Lower lobe of right lung (tissue), 2 donors: Measurements from ENCODE around the gene TMEM63A. TPM values are rescaled to one million over a fixed set of nuclear protein-coding genes. Genes with fewer than 3 reads are reported as not detected.
A peak's percentile ranks its signal among the peaks of the same experiment; 100 is the strongest.

Source experiments
- ATAC-seq, 2 donors: fragments of 200-7000 bp; cut with Tn5 transposase; one replicate each; pipeline ENCODE4 v1.9.1; 2020 to 2022; ENCODE audit warnings: mild to moderate bottlenecking in 2 of 2, moderate library complexity in 2 of 2
- DNase-seq: peaks from one replicate; pipeline ENCODE4 v3.0.0-alpha.2; 2020
- H3K27ac ChIP-seq: fragments of 200-600 bp; one replicate; pipeline ENCODE4 v1.8.0; 2022
- H3K27me3 ChIP-seq: fragments of 200-600 bp; one replicate; pipeline ENCODE4 v1.8.0; 2022; ENCODE audit warnings: low read depth
- H3K36me3 ChIP-seq: fragments of 200-600 bp; one replicate; pipeline ENCODE4 v1.8.0; 2022; ENCODE audit warnings: mild to moderate bottlenecking
- H3K4me1 ChIP-seq: fragments of 200-600 bp; one replicate; pipeline ENCODE4 v1.8.0; 2022
- H3K4me3 ChIP-seq: fragments of 200-600 bp; one replicate; pipeline ENCODE4 v1.8.0; 2022; ENCODE audit warnings: mild to moderate bottlenecking
- H3K9me3 ChIP-seq: fragments of 200-600 bp; one replicate; pipeline ENCODE4 v1.8.0; 2022
- intact Hi-C: fragments of 100-400 bp; cut with DNase I; formaldehyde crosslinking; loops from one replicate; pipeline ENCODE4 v1.11.0; 2022
- total RNA-seq: library from RNA; stranded (reverse); fragmentation: NEBNext Ultra II Directional; extraction: Animal tissue kit (Norgen Biotek cat#: 25700); gene quantifications from one replicate; pipeline ENCODE4 v1.2.1, GENCODE V29; 2021
- TF ChIP-seq, protein P1 (sequence below): fragments of 200-600 bp; IDR thresholded peaks from one replicate; pipeline ENCODE4 v1.8.0; 2022; ENCODE audit warnings: antibody characterized with exemption, mild to moderate bottlenecking
- donor health status: DM: no; HTN: yes; CAD: no; lungs with severe emphysema.

The TMEM63A gene
- total RNA-seq, 1 donor from 2014 or later: 141 TPM

DNA sequence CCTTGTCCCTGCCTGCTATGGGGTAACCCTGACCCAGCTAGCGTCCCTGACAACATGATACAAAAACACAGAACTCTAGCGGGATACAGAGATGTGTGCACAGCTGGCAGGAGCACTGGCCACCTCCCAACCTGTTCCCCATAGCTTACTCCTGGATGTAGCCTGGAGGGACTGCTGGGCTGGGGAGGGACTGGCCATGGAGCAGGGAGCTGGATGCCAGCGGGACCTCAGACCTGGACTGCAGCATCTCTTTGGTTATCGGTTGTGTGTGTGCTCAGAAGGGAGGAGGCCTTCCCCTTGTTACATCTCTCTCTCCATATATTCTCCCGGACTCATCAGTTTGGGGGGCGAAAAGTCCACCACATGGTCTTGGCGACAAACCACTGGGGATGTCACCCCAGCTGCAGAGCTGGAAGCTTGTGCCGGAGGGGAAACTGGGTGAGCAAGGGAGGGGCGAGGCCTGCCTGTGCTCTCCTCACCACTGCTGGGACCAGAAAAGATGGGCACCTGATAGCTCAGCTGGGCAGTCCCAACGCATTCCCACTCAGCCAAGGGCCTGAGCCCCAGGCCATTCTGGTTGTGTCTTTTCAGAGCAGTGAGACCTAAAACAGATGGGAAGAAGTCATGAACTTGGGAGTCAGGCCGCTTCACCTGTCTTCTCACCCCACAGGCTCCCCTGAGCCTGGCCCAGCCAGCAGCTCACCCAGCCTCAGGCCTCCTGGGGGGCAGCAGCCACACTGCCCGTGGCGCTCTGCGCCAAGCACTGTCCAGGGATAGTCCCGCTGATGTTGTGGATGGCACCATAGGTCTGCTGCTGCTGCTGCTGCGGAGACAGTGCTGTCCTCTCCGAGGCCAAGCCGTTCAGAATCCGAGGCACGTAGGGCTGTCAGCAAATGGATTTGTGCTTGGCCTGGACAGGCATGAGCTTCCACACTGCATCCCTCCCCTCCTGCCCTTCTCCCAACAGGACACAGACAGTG is 35.6 kb downstream of the TMEM63A start:
- Histone ChIP-seq H3K36me3 (peaks cover 99% of the 10 kb centered on the region), H3K27me3 (no peaks in the 10 kb centered on the region), H3K4me3 (no peak overlapping the region), H3K4me1 (peaks cover 22% of the 10 kb centered on the region), H3K27ac (no peak overlapping the region), H3K9me3 (no peaks in the 10 kb centered on the region)
- DNase-seq (no peak), ATAC-seq (no peak)
- TF ChIP-seq, protein P1, sequence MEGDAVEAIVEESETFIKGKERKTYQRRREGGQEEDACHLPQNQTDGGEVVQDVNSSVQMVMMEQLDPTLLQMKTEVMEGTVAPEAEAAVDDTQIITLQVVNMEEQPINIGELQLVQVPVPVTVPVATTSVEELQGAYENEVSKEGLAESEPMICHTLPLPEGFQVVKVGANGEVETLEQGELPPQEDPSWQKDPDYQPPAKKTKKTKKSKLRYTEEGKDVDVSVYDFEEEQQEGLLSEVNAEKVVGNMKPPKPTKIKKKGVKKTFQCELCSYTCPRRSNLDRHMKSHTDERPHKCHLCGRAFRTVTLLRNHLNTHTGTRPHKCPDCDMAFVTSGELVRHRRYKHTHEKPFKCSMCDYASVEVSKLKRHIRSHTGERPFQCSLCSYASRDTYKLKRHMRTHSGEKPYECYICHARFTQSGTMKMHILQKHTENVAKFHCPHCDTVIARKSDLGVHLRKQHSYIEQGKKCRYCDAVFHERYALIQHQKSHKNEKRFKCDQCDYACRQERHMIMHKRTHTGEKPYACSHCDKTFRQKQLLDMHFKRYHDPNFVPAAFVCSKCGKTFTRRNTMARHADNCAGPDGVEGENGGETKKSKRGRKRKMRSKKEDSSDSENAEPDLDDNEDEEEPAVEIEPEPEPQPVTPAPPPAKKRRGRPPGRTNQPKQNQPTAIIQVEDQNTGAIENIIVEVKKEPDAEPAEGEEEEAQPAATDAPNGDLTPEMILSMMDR: no peak
- intact Hi-C loops: no loop called here

DNA sequence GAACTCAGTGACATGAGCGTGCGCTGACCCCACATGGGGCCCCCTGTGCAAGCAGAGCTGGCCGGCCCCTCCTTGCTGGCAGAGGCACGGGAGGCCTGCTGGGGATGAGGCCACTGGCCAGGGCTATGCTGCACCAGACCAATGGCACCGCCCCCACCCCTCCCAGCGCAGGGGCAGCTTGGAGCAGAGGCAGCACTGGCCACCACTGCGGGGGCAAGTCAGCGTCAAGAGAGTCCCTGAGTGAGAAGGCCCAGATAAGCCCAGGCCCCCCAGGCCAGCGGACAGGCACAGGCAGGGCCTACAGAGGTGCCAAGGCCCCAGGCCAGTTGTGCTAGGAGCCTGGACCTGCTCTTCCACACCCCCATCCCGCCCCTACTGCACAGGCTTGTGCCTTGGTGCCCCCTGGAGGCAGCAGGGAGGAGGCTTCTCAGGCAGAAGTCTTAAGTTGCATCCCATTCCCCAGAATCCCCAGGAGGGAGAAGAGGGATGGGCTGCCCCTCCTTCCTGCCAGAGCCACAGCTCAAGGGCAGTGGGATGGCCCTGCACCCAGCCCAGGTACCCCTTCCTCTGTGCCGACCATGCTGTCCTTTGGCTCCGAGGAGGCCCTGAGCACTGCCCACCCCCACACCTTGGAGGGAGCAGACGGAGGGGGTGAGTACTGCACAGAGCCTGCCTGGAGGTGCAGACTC is 36.5 kb downstream of the TMEM63A start:
- TF ChIP-seq, protein P1: peak; percentile 69
- Histone ChIP-seq H3K36me3 (peaks cover 100% of the 10 kb centered on the region), H3K4me3 (no peak overlapping the region), H3K27me3 (no peaks in the 10 kb centered on the region), H3K27ac (peak overlapping the region; percentile 36), H3K9me3 (no peaks in the 10 kb centered on the region), H3K4me1 (peaks cover 16% of the 10 kb centered on the region)
- intact Hi-C loops: no loop called here
- peak; percentile 77 for DNase-seq
- peak; percentile 69 to 79 for ATAC-seq

DNA sequence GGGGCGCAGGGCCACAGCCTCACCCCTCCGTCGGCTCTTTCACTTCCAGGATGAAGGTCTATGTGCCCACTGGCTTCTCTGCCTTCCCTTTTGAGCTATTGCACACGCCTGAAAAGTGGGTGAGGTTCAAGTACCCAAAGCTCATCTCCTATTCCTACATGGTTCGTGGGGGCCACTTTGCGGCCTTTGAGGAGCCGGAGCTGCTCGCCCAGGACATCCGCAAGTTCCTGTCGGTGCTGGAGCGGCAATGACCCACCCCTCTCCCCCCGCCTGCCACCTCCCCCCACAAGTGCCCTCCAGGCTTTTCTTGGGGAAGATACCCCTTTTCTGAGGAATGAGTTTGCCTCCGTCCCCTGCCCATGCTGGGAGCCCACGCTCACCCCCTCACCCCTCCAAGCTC is 37.1 kb downstream of the TMEM63A start:
- ATAC-seq (no peak), DNase-seq (peak; percentile 38)
- no peak overlapping the region for H3K27ac ChIP-seq
- no peaks in the 10 kb centered on the region for H3K27me3 ChIP-seq
- peaks cover 100% of the 10 kb centered on the region for H3K36me3 ChIP-seq
- TF ChIP-seq, protein P1: no peak
- H3K4me3 ChIP-seq: no peak overlapping the region
- intact Hi-C loops: no loop called here
- peaks cover 11% of the 10 kb centered on the region for H3K4me1 ChIP-seq
- no peaks in the 10 kb centered on the region for H3K9me3 ChIP-seq

DNA sequence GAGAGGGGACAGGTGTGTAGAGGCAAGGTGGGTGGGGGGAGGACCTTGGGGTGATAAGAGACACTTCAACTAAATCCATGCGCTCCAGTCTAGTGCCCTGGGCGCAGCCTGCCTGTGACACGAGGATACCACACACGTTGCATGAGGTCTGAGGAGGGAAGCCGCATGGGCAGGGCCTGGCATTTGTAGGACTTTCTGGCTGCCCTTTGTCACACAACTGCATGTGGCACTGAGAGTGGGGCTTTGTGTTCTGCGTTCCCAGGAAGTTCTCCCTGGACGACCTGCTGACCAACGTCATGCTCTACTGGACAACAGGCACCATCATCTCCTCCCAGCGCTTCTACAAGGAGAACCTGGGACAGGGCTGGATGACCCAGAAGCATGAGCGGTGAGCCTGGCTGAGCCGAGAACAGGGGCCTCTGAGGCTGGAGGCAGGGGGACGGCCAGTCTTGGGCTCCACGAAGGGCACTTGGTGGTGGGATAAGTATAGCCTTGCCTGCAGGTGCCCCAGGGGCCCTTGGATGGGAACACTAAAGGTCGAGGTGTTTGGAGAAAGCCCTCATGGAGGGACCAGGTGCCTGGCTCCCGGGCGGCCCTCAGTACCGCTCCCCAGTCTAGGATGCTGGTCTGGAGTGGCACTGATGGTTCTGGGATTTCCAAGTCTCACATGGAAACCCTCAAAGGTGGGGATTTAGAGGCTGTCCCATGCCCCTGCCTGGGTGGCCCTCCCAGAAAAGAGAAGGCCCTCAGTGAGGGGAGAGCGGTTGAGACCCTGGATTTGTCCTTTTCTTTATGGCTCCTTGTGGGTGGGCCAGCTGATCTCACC is 37.7 kb downstream of the TMEM63A start:
- H3K4me3 ChIP-seq: no peak overlapping the region
- TF ChIP-seq, protein P1: no peak
- intact Hi-C loops: no loop called here
- H3K27ac ChIP-seq: no peak overlapping the region
- H3K4me1 ChIP-seq: peaks cover 5% of the 10 kb centered on the region
- no peaks in the 10 kb centered on the region for H3K27me3 ChIP-seq
- no peaks in the 10 kb centered on the region for H3K9me3 ChIP-seq
- peaks cover 100% of the 10 kb centered on the region for H3K36me3 ChIP-seq
- DNase-seq (peak; percentile 44), ATAC-seq (no peak)

DNA sequence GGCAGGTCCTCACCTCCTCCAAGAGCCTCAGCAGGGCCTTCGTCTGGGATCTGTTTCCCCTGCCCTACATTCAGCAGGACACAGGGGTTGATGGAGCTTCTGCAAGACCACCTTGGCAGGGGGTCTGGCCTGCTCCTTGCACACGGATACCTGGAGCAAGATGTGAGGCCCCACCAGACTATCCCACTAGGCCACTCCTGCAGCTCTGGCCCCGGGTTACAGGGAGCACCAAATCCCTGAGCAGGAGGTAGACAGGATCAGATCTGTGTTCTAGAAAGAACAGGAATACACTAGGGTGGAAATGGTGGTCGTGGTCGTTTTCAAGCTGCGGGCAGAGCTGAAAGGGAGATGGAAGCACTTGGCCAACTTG is 38.8 kb downstream of the TMEM63A start:
- ATAC-seq (no peak), DNase-seq (no peak)
- intact Hi-C loops: no loop called here
- Histone ChIP-seq H3K9me3 (no peaks in the 10 kb centered on the region), H3K4me3 (no peak overlapping the region), H3K4me1 (peaks cover 5% of the 10 kb centered on the region), H3K27me3 (no peaks in the 10 kb centered on the region), H3K27ac (no peak overlapping the region), H3K36me3 (peaks cover 100% of the 10 kb centered on the region)
- TF ChIP-seq, protein P1: no peak
